Activated T-helper 9 cell treated with anti-CD3 and anti-CD28 coated beads, Interleukin-2, amount 50 U/mL, for 16 hours (primary cell): ENCODE data around the gene KCNH2.
"Not testable (repeated sequence)": the region's sequence is repeated elsewhere in the genome, so short reads cannot be mapped to it uniquely, and the experiment has no call there.

Experiments used
- DNase-seq: peaks from one replicate; pipeline ENCODE4 v3.0.0-alpha.2; 2020; ENCODE audit warnings: low read depth

The KCNH2 gene

GRCh38 chr7:150934045-150934766 lies 43.9 kb downstream of the KCNH2 start:
- DNase-seq, result no peak

- no peak for DNase-seq
Observed at GRCh38 chr7:150931199-150931869, 46.8 kb downstream of the KCNH2 start.

GRCh38 chr7:150928541-150928940 lies 49.6 kb downstream of the KCNH2 start:
- DNase-seq, result no peak

GRCh38 chr7:150927956-150928344 lies 50.2 kb downstream of the KCNH2 start:
- DNase-seq, result no peak

GRCh38 chr7:150927157-150927955 lies 50.8 kb downstream of the KCNH2 start:
- no peak for DNase-seq

- DNase-seq, result no peak
Observed at GRCh38 chr7:150926066-150926465, 52.1 kb downstream of the KCNH2 start.

GRCh38 chr7:150924369-150924781 lies 53.7 kb downstream of the KCNH2 start:
- DNase-seq, result no peak

- no peak for DNase-seq
Observed at GRCh38 chr7:150923802-150924201, 54.3 kb downstream of the KCNH2 start.

- no peak for DNase-seq
Observed at GRCh38 chr7:150923196-150923595, 54.9 kb downstream of the KCNH2 start.

- no peak for DNase-seq
Observed at GRCh38 chr7:150919160-150919559, 59.0 kb downstream of the KCNH2 start.

GRCh38 chr7:150918378-150918777 lies 59.7 kb downstream of the KCNH2 start:
- no peak for DNase-seq

- DNase-seq, result no peak
Observed at GRCh38 chr7:150917969-150918368, 60.2 kb downstream of the KCNH2 start.

GRCh38 chr7:150916670-150917069 lies 61.5 kb downstream of the KCNH2 start:
- no peak for DNase-seq

GRCh38 chr7:150914966-150915365 lies 63.2 kb downstream of the KCNH2 start:
- no peak for DNase-seq

- no peak for DNase-seq
Observed at GRCh38 chr7:150914196-150914595, 63.9 kb downstream of the KCNH2 start.

GRCh38 chr7:150912427-150912826 lies 65.7 kb downstream of the KCNH2 start:
- DNase-seq, result no peak

- no peak for DNase-seq
Observed at GRCh38 chr7:150911590-150912267, 66.4 kb downstream of the KCNH2 start.

- no peak for DNase-seq
Observed at GRCh38 chr7:150910996-150911422, 67.1 kb downstream of the KCNH2 start.

- DNase-seq, result not testable (repeated sequence)
Observed at GRCh38 chr7:150910305-150910995, 67.7 kb downstream of the KCNH2 start.

- DNase-seq, result no peak
Observed at GRCh38 chr7:150909200-150909995, 68.7 kb downstream of the KCNH2 start.

GRCh38 chr7:150908173-150908572 lies 69.9 kb downstream of the KCNH2 start:
- no peak for DNase-seq
